HEK293T (cell line): Measurements from ENCODE around the gene PJA1.

Source experiments
- CTCF ChIA-PET: fragments of 350-600 bp; formaldehyde crosslinking; extraction: SDS; loops from one replicate; lab custom pipeline; 2021; ENCODE audit warnings: antibody characterized with exemption, inconsistent platforms; lab: Yijun Ruan, JAX
- POLR2A ChIA-PET: fragments of 350-600 bp; formaldehyde crosslinking; extraction: SDS; loops from one replicate; lab custom pipeline; 2020; ENCODE audit warnings: antibody characterized with exemption, inconsistent platforms; lab: Yijun Ruan, JAX
- DNase-seq: peaks from one replicate; pipeline ENCODE4 v3.0.0; 2012; ENCODE audit warnings: mixed read lengths; ENCODE audit errors: extremely low spot score
- ARNT ChIP-seq: fragments of 450-650 bp; IDR thresholded peaks from 2 replicates; pipeline ENCODE4 v1.6.1; 2017; ENCODE audit warnings: mild to moderate bottlenecking
- BHLHE40 ChIP-seq: fragments of 450-650 bp; IDR thresholded peaks from 2 replicates; pipeline ENCODE4 v1.6.1; 2016; ENCODE audit warnings: mild to moderate bottlenecking, moderate library complexity, borderline replicate concordance
- CTBP1 ChIP-seq: fragments of 450-650 bp; IDR thresholded peaks from 2 replicates; pipeline ENCODE4 v1.6.1; 2016; ENCODE audit warnings: borderline replicate concordance
- ELF4 ChIP-seq: fragments of 450-650 bp; IDR thresholded peaks from 2 replicates; pipeline ENCODE4 v1.6.1; 2017; ENCODE audit warnings: antibody characterized with exemption
- FOXA1 ChIP-seq: fragments of 450-650 bp; IDR thresholded peaks from 2 replicates; pipeline ENCODE4 v1.6.1; 2016; ENCODE audit warnings: mild to moderate bottlenecking
- FOXK2 ChIP-seq: fragments of 450-650 bp; IDR thresholded peaks from 2 replicates; pipeline ENCODE4 v1.6.1; 2016; ENCODE audit warnings: mild to moderate bottlenecking
- FOXM1 ChIP-seq: fragments of 450-650 bp; IDR thresholded peaks from 2 replicates; pipeline ENCODE4 v1.6.1; 2017; ENCODE audit warnings: mild to moderate bottlenecking, borderline replicate concordance
- HDGF ChIP-seq: fragments of 450-650 bp; IDR thresholded peaks from 2 replicates; pipeline ENCODE4 v1.6.1; 2017; ENCODE audit warnings: antibody characterized with exemption, borderline replicate concordance
- L3MBTL2 ChIP-seq: fragments of 450-650 bp; conservative IDR thresholded peaks from 2 replicates; pipeline ENCODE4 v1.6.1; 2016; ENCODE audit warnings: mild to moderate bottlenecking
- LEF1 ChIP-seq: fragments of 450-650 bp; IDR thresholded peaks from 2 replicates; pipeline ENCODE4 v1.6.1; 2017; ENCODE audit warnings: mild to moderate bottlenecking, borderline replicate concordance
- NFRKB ChIP-seq: fragments of 450-650 bp; IDR thresholded peaks from 2 replicates; pipeline ENCODE4 v1.6.1; 2016; ENCODE audit warnings: mild to moderate bottlenecking, moderate library complexity
- PKNOX1 ChIP-seq: fragments of 450-650 bp; IDR thresholded peaks from 2 replicates; pipeline ENCODE4 v1.6.1; 2016
- SP1 ChIP-seq: fragments of 450-650 bp; IDR thresholded peaks from 2 replicates; pipeline ENCODE4 v1.6.1; 2017
- SUZ12 ChIP-seq: fragments of 450-650 bp; IDR thresholded peaks from 2 replicates; pipeline ENCODE4 v1.6.1; 2016; ENCODE audit warnings: mild to moderate bottlenecking
- TARDBP ChIP-seq: fragments of 450-650 bp; IDR thresholded peaks from 2 replicates; pipeline ENCODE4 v1.6.1; 2016
- ZNF384 ChIP-seq: fragments of 450-650 bp; IDR thresholded peaks from 2 replicates; pipeline ENCODE4 v1.6.1; 2016

PJA1 gene

GRCh38 chrX:69145714-69146113, 19.5 kb downstream of the PJA1 start:
- POLR2A ChIA-PET, result interaction anchor here (0.7 to 1.3 kb wide), 3 partner anchors 9 to 13 kb away, joined by 3 read pairs; no protein-coding TSS in a partner anchor
- no peak for TF ChIP-seq FOXM1
- no peak for TF ChIP-seq L3MBTL2
- no peak for TF ChIP-seq HDGF
- TF ChIP-seq LEF1, result no peak
- no peak for DNase-seq
- CTCF ChIA-PET, result interaction anchor here (1.2 to 1.8 kb wide), 2 partner anchors 10 to 12 kb away, joined by 4 to 5 read pairs; no protein-coding TSS in a partner anchor

- no peak for TF ChIP-seq TARDBP
- TF ChIP-seq FOXM1, result no peak
- ChIA-PET POLR2A (interaction anchor here (0.7 to 1.3 kb wide), 3 partner anchors 9 to 13 kb away, joined by 3 read pairs; no protein-coding TSS in a partner anchor), CTCF (interaction anchor here (1.0 to 1.8 kb wide), 3 partner anchors 9 to 14 kb away, joined by 3 to 5 read pairs (median 4); no protein-coding TSS in a partner anchor)
- DNase-seq, result no peak
Measured at GRCh38 chrX:69144838-69145680, 20.2 kb downstream of the PJA1 start.

GRCh38 chrX:69143530-69143929, 21.7 kb downstream of the PJA1 start:
- ChIA-PET CTCF (interaction anchor here (0.6 kb wide), 1 partner anchor 10 kb away, joined by 3 read pairs; no protein-coding TSS in a partner anchor), POLR2A (no interaction called here)
- no peak for DNase-seq
- TF ChIP-seq HDGF, result no peak
- TF ChIP-seq TARDBP, result no peak
- no peak for TF ChIP-seq BHLHE40
- TF ChIP-seq FOXK2, result no peak
- no peak for TF ChIP-seq ARNT
- TF ChIP-seq ELF4, result no peak

GRCh38 chrX:69142788-69143469, 22.3 kb downstream of the PJA1 start:
- ChIA-PET POLR2A (no interaction called here), CTCF (interaction anchor here (0.6 kb wide), 1 partner anchor 9 kb away, joined by 3 read pairs; no protein-coding TSS in a partner anchor)
- no peak for DNase-seq
- TF ChIP-seq FOXK2 (no peak), PKNOX1 (no peak)

GRCh38 chrX:69140837-69141236, 24.4 kb downstream of the PJA1 start:
- DNase-seq, result no peak
- CTCF ChIA-PET, result interaction anchor here (1.4 kb wide), 1 partner anchor 313 kb away, joined by 4 read pairs; no protein-coding TSS in a partner anchor
- TF ChIP-seq LEF1, result no peak
- TF ChIP-seq TARDBP, result no peak
- TF ChIP-seq FOXA1, result no peak
- no peak for TF ChIP-seq SP1
- no peak for TF ChIP-seq ZNF384
- TF ChIP-seq ARNT, result no peak
- no peak for TF ChIP-seq BHLHE40
- no peak for TF ChIP-seq FOXM1
- no peak for TF ChIP-seq CTBP1
- no peak for TF ChIP-seq HDGF
- no peak for TF ChIP-seq ELF4
- TF ChIP-seq NFRKB, result no peak
- no peak for TF ChIP-seq FOXK2
- TF ChIP-seq SUZ12, result no peak
- TF ChIP-seq PKNOX1, result no peak
- TF ChIP-seq L3MBTL2, result no peak
- POLR2A ChIA-PET, result no interaction called here

- CTCF ChIA-PET, result interaction anchor here (1.0 kb wide), 1 partner anchor 248 kb away, joined by 3 read pairs; no protein-coding TSS in a partner anchor
- DNase-seq, result no peak
- no peak for TF ChIP-seq FOXM1
- TF ChIP-seq SUZ12, result no peak
- no peak for TF ChIP-seq L3MBTL2
- TF ChIP-seq HDGF, result no peak
- no peak for TF ChIP-seq BHLHE40
- no peak for TF ChIP-seq ZNF384
- TF ChIP-seq TARDBP, result no peak
- POLR2A ChIA-PET, result interaction anchor here (0.6 to 1.4 kb wide), 4 partner anchors 26 to 59 kb away, joined by 3 to 4 read pairs (median 3); partner anchors contain the start of gene PJA1
Measured at GRCh38 chrX:69139516-69139915, 25.7 kb downstream of the PJA1 start.

- TF ChIP-seq SP1 (no peak), SUZ12 (no peak), ARNT (no peak), L3MBTL2 (no peak), ZNF384 (no peak), NFRKB (no peak), FOXK2 (no peak), BHLHE40 (no peak), ELF4 (no peak), TARDBP (no peak), FOXM1 (no peak), LEF1 (no peak), CTBP1 (no peak)
- ChIA-PET CTCF (no interaction called here), POLR2A (interaction anchor here (0.8 to 1.6 kb wide), 3 partner anchors 27 to 309 kb away, joined by 3 to 4 read pairs (median 3); partner anchors contain the start of genes EFNB1 and PJA1)
- no peak for DNase-seq
Measured at GRCh38 chrX:69138512-69138911, 26.7 kb downstream of the PJA1 start.
